Upper lobe of left lung (tissue), 4 donors: ENCODE data around the gene PPP6R2.

Experiments used
- CTCF ChIP-seq, 6 experiments: fragments of 450-650 bp in 4 of 6; fragments of 200-600 bp in 2 of 6; sonication (generic) in 2 of 6; IDR thresholded peaks; one replicate each; pipeline ENCODE4 v1.5.1; 2016 to 2019; ENCODE audit warnings: antibody characterized with exemption in 6 of 6
- POLR2A ChIP-seq, 4 donors: fragments of 450-650 bp; IDR thresholded peaks; one replicate each; pipeline ENCODE4 v1.5.1; 2016 to 2017; ENCODE audit warnings: antibody characterized with exemption in 4 of 4, mild to moderate bottlenecking in 2 of 4

- TF ChIP-seq CTCF (IDR thresholded peaks at IDR 0.05), result no peak
- TF ChIP-seq POLR2A (IDR thresholded peaks at IDR 0.05), result no peak
These were observed 142.3 kb downstream of the PPP6R2 start for GRCh38 chr22:50485221-50486131.
